GM21360 (cell line): ENCODE data around the gene ADAM8.
A peak's percentile ranks its signal among the peaks of the same experiment; 100 is the strongest.

Experiments
- ATAC-seq: cut with Tn5 transposase; IDR thresholded peaks from one replicate; pipeline ENCODE4 v1.9.1; 2021; ENCODE audit warnings: mild to moderate bottlenecking, moderate library complexity; ENCODE audit not compliant: unreplicated experiment

The ADAM8 gene

GRCh38 chr10:133309100-133309719, 32.5 kb upstream of the ADAM8 start:
- peak; percentile 62 for ATAC-seq

DNA sequence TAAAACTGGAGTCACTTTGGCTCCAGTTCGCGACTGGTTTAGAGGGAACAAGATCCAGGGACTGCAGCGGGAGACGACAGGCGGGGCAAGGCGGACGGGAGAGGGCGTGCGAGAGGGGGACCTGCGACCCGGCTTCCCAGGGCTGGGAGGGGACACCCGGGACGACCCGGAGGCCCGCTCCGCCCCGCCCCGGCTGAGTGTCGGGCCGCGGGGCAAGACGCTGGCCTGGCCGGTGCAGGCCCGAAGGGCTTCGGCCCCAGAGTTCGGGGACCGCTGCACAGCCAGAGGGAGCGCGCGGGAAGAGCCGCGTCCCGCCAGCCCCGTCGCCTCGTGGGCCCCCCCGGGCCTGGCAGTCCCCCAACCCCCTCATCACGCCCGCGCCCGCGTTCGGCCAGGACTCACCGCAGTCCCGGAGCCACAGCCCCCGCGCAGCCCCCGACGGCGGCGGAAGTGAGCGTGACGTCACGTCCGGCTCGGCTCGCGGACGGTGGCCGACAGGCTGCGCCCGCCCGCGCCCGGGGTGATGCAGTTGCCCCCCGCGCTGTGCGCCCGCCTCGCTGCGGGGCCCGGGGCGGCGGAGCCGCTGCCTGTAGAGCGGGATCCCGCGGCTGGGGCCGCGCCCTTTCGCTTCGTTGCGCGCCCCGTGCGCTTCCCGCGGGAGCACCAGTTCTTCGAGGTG, 31.9 kb upstream of the ADAM8 start, which contains the start of the genes TUBGCP2 and ZNF511:
Gene TUBGCP2 (minus strand): TSS at position 452 of the 679 bp plus-strand sequence. CDS start 5,931 bp downstream, outside the sequence.
Gene ZNF511 (plus strand): TSS at position 494 of the 679 bp plus-strand sequence. CDS start 30 bp downstream, at position 524.
- ATAC-seq, result peak; percentile 60

- peak; percentile 45 for ATAC-seq
These were observed 31.2 kb upstream of the ADAM8 start for GRCh38 chr10:133307776-133308420.

DNA sequence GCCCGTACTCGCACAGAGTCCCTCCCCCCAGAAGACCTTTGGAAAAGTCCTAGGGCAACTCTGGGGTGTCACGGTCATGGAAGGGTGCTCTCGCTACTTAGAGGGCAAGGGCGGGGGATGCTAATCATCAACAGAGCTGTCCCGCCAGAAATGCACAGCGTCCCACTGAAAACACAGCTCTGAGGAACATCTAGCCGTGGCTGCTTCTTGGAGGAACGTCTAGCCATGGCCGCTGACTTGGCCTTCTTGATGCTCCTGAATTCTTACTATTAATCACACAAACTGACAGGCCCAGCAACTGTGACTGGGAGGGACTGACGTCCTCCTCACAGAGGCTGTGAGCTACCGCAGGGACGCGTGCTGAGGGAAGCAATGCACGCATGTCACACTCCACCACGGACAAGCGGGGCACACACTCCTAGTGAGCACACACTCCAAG, 30.3 kb upstream of the ADAM8 start:
- ATAC-seq, result no peak

- ATAC-seq, result no peak
These were observed 29.4 kb upstream of the ADAM8 start for GRCh38 chr10:133306097-133306476.

GRCh38 chr10:133303206-133303605, 26.5 kb upstream of the ADAM8 start:
- ATAC-seq, result no peak

- no peak for ATAC-seq
These were observed 25.6 kb upstream of the ADAM8 start for GRCh38 chr10:133302230-133302629.

- ATAC-seq, result no peak
These were observed 23.1 kb upstream of the ADAM8 start for GRCh38 chr10:133299738-133300137.

DNA sequence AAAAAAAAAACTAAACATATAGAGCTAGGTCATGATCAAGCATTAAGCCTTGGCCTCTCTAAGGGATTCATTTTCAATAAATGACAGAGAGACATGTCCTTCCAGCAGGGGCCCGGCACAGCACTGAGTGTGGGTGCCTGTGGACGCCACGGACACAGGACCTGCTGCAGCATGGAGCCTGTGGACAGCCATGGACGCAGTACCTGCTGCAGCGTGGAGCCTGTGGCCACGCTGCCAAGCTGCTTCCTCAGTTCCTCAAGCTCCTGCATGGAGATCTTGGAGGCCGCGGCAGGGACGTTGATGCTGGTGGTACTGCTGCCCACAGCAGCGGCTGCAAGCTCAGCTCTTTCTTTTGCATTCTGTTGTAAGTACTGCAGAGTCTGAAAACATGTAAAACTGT, 22.6 kb upstream of the ADAM8 start:
- ATAC-seq, result no peak

DNA sequence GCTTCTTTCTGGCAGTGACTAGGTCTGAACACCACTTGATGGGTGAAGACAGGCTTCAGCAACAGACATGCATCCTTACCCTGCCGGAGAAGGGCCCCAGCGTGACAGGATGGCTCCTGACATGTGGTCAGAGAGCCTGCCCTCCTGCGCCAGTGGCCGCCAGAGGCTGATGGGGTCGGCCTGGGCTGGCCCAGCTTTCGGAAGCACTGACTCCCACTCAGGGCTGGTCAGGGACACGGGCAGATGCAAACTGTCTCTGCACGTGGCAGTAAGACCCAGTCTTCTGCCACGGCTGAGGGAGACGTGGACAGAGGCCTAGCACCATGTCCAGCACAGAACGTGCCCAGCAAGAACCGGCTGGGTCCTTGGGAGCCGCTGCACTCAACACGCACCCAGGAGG, 21.8 kb upstream of the ADAM8 start:
- no peak for ATAC-seq

DNA sequence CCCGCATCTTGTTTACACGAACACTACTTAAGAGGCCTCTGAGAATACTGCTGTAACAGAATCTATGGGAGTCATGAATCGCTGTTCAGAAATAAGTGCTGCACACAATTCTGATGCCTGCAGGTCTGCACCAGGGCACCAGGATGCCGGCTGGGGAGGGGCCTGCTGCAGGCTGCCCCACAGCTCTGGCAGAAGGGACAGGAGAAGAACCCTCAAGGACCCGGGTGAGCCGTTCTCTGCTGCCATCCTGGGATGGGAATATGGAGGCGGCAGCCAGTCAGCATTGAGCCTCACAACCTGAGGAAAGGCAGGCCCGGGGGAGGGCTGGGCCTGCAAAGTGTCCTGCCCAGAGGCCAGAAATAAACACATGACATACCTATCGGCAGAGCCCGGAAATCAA, 20.8 kb upstream of the ADAM8 start:
- ATAC-seq, result no peak

GRCh38 chr10:133295426-133296320, 19.0 kb upstream of the ADAM8 start:
- ATAC-seq, result no peak

DNA sequence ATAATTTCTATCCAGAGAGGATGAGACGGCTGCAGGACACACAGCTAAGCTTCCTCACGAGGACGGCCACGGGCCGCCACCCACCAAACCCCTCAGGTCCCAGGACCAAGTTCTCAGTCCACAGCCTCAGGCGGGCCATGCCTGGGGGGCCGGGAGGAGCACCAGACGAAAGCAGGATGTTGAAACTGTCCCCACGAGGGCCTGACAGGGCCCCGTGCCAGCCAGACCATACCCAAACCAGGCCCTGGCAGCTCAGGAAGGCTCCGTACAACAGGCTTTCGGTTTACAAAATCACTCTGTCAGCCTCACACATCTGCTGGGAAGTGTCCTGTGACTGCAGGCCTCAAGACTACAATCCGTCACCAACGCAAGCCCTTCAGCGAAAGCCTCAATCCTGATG, 17.5 kb upstream of the ADAM8 start:
- no peak for ATAC-seq

- ATAC-seq, result no peak
These were observed 17.1 kb upstream of the ADAM8 start for GRCh38 chr10:133293810-133294119.

DNA sequence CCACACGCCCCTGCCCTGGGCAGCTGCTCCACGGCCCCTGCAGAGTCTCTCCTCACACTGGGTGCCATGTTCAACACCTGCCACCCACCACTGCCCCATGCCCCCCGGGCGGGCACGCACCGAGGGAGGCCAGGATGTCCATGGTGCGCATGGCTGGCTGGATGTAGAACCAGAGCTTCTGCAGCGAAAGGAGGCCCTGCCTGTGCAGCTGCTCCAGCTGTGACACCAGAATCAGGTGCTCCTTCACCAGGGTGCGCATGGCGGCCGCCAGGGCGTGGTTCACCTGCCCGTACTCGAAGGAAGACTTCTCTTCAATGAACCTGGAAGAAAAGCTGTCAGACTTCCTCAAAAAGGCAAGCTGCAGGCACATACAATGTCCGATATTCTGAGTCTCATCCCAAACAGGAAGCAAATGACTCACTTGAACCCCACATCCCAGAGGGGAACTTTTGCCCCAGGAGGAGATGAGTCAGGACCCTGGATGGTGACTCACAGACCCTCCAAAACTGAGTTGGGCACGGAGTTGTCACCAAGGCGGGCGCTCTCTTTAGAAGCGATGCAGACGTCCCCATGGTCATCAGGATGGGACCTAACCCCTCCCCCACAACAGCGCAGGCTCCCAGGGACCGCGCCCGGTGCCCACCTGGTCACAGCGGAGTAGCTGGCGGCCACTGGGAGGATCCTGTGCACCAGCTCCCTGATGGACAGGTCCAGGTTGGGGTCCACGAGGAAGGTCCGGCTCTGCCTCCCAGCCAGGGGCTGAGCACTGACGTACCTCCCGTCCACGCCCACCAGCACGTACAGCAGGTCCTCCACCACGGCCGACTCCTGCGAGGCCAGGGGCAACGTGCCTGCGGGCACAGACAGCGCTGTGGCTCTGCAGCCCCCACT, 16.5 kb upstream of the ADAM8 start:
- ATAC-seq, result no peak

DNA sequence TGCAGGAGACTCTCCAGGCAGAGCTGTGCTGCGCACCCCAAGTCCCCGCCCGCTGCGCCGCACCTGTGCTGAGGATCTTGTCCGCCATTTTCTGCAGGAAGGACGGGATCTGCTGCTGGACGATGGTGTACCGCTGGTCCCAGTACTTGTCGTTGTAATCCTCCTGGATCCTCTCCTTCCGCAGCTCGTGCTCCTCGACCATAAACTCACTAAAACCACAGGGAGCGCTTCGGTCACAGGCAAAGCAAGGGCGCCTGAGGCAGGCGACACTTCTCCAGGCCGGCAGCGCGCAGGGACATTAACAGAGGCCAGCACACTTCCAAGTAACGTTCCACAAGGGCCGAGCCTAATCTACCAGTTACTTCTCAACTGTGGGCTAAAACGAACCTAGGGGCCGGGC, 13.1 kb upstream of the ADAM8 start:
- no peak for ATAC-seq

DNA sequence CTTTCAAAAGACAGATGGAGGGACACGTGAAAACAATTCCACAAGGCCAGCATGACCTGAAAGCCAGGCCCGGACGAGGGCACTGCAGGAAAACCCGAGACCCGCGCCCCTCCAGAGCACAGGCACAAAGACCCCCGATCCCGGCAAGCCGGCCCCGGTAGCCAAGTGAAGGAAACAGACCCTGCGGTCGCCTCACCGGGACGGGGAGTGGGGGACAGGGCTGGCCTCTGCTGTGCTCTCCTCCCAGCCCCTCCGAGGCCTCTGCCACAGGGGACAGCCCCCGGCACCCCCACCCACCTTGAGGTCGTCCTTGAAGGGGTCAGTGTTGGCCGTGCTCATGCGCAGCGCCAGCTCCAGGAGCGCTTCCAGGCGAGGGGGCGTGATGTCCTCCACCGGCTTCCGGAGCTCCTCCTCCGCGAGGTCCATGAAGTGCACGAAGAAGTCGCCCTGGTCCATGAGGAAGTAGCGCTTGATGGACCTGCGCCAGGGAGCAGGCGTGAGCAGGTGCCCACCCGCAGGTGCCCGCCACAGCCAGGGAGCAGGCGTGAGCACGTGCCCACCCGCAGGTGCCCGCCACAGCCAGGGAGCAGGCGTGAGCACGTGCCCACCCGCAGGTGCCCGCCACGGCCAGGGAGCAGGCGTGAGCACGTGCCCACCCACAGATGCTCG, 11.3 kb upstream of the ADAM8 start:
- ATAC-seq, result no peak

DNA sequence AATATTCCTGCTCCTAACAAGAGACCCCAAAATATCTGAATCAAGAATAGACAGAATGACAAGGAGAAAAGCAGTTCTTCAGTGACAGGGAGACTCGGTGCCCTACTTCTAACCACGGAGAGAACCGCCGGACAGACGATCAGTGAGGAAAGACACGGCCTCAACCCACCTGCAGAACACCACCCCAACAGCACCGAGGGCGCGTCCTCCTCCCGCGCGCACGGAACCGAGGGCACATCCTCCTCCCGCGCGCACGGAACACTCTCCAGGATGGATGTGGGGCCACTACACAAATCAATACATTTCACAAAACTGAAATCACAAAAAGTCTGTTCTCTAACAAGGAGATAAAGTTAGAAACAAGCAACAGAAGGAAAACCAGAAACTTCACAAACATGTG, 9.7 kb upstream of the ADAM8 start:
- ATAC-seq, result no peak

DNA sequence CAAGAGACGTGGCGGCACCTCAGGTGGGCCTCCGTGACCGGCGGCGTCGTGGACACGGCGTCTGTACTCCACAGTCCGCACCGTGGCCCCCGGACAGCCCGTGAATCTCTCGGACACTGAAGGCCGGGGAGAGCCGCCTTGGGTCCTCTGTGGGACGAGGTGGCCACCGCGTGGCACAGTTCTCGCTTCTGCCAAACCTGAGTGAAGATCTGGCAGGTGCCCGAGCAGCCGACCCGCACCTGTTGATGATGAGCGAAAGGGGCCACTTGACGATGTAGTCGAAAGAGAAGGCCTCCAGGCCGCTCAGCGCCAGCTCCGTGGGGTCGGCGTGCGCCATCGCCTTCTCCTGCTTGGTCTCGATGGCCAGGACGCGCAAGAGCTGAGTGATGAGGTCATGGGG, 8.5 kb upstream of the ADAM8 start:
- no peak for ATAC-seq

GRCh38 chr10:133283931-133284330, 7.3 kb upstream of the ADAM8 start:
- ATAC-seq, result no peak
